ENCODE results near the gene RBMS1. TPM values are rescaled to one million over a fixed set of nuclear protein-coding genes. Genes with fewer than 3 reads are reported as not detected.

RBMS1 gene, protein sequence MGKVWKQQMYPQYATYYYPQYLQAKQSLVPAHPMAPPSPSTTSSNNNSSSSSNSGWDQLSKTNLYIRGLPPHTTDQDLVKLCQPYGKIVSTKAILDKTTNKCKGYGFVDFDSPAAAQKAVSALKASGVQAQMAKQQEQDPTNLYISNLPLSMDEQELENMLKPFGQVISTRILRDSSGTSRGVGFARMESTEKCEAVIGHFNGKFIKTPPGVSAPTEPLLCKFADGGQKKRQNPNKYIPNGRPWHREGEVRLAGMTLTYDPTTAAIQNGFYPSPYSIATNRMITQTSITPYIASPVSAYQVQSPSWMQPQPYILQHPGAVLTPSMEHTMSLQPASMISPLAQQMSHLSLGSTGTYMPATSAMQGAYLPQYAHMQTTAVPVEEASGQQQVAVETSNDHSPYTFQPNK
- total RNA-seq: 53.0 TPM
- long read RNA-seq, full-length matches to known transcripts: 26 of 67 reads
- long read RNA-seq, partial matches to known transcripts: 3 of 67 reads
- long read RNA-seq, other reads (novel, unspliced or antisense): 38 of 67 reads

DNA sequence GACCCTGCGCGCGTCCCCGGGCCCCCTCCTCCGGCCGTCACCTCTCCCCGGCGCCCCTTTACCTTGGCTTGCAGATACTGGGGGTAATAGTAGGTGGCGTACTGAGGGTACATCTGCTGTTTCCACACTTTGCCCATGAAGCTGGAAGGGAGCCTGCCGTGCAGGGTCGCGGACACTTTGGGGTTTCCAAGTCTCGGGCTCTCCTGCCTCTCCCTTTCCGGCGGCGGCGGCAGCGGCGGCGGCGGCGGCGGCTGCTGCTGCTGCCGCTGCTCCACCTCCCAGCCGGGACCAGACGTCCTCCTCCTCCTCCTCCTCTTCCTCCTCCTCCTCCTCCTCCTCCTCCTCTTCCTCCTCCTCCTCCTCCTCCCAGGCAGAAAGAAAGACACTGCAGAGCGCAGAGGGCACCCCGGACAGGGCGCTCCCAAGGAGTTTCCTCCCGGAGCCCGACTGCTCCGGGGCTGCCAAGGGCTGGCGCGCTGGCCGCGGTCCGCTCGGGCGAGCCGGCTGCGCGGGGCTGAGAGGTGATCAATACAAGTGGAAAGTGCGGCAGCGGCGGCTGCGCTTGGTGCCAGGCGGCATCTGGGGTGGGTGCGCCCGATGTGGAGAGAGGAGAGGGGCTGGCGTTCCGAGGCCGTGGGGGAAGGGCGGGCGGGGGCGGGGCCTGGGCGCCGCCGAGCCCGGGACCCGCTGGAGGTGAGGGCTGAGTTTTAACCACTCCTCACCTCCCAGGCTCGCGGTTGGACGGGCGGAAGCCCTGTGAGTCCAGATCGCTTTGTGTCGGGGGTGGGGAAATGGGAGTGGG, at the start of gene RBMS1:
Gene RBMS1 (minus strand): TSS at position 581 of the 802 bp plus-strand sequence. CDS start 444 bp downstream, at position 137.
- DNase-seq (peak; percentile 79), ATAC-seq (ENCODE audit: poor library complexity) (peak; percentile 76)
- intact Hi-C loops (cut with DNase I): loop anchor here (5.0 kb wide), 1 partner anchor 86 kb away; no protein-coding TSS in a partner anchor

DNA sequence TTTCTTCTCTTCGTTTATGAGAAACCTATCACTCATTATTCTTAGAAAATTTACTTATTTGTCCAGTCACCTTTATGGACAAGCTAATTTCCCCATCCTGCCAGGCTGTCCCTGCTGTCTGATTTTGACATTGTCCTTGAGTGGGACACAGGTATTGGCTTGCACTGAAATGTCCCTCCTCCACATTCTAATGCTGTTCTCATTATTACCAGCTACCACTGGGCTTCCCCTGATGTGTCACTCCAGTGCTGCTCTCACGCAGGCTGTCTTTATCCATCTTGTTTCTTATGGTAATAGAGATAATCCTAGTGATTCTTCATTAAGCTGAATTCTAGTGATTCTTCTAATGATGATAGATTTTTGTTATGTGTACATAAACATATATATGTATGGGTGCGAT, 48.1 kb upstream of the RBMS1 start:
- DNase-seq (no peak), ATAC-seq (ENCODE audit: poor library complexity) (no peak)
- intact Hi-C loops (cut with DNase I): no loop called here

DNA sequence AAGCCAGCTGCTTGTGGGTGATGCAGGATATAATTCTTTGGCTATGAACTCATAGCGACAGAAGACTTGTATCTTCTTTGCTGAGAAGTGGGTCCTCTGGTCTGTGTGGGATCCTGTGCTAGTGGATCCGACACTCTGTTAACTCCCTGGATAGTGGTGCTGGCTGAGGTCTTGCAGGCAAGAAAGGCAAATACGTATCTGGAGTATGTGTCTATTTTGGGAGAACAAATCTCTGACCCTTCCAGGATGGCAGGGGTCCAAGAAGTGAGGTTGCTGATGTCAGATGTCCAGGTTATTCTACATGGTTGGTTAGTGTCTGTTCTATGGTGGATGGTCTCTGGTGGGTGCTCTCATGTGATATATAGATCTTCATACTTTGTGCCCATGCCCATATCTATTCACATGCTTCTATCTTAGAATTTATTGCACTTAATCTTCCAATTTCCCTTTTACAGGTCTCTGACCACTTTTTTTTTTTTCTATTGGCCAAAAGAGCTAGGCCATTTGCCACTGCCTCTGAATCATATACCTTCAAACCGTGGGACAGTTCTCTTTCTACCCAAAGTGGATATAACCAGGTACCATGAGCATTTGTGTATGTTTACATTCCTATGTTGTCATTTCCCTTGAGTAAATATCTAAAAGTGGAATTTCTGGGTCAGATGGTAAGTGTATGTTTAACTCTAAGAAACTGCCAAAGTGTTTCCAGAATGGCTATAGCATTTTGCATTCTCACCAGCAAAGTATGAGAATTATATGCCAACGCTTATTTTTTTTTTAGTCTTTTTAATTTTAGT, 45.1 kb upstream of the RBMS1 start:
- ATAC-seq (ENCODE audit: poor library complexity): peak; percentile 91
- no peak for DNase-seq
- intact Hi-C loops (cut with DNase I): no loop called here

DNA sequence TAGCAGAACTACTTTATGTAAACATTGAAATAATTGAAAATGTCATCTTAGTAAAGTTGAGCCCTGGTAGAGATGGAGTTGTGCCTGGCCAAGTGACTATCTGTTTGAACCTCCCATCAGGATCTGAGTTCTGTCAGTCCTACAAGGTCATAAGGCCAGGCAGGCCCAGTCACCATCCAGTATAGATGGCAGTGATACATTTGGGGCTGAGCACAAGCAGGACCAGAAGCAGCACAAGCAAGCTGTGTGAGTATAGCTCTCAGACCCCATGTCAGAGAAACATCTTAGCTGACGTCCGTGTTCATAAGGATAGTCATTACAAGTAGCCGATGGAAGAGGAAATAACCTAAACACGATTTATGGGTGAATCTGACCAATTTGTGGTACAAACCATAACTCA, 44.5 kb upstream of the RBMS1 start:
- ATAC-seq (ENCODE audit: poor library complexity): peak; percentile 36

DNA sequence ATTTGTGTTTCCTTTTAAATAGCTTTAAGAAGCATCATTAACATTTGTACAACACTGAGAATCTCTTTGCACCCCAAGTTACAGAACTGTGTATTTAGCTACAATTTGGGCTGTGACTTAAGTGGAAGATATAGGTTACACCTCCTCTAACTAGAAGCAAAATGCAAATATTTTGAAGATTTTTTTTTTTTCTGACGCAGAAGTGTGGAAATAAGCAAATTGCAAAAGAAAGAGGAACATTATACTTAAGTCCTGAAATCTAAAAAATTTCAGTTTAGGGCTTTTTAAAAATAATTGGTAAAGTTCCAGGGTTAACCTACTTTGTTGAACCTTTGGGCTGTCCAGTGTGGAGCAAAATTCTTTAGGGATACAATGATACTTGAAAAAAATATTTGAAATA, 41.4 kb upstream of the RBMS1 start:
- ATAC-seq (ENCODE audit: poor library complexity) (no peak), DNase-seq (no peak)
- intact Hi-C loops (cut with DNase I): no loop called here

More for the DNA sequence above, 44.5 kb upstream of the RBMS1 start:
- no peak for DNase-seq
- intact Hi-C loops (cut with DNase I): no loop called here

DNA sequence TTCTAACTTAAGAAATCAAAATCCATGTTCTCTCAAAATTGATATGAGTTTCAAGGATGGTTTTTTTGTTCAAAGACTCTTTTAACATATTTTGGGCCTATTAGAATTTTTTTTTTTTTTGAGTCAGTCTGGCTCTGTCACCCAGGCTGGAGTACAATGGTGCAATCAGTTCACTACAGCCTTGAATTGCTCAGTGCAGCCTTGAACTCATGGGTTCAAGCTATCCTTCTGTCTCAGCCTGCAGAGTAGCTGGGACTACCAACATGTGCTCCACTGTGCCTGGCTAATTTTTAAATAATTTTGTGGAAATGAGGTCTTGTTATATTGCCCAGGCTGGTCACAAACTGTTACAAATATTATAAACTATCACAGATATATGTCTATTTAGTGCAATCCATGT, 40.6 kb upstream of the RBMS1 start:
- DNase-seq (no peak), ATAC-seq (ENCODE audit: poor library complexity) (no peak)
- intact Hi-C loops (cut with DNase I): no loop called here

DNA sequence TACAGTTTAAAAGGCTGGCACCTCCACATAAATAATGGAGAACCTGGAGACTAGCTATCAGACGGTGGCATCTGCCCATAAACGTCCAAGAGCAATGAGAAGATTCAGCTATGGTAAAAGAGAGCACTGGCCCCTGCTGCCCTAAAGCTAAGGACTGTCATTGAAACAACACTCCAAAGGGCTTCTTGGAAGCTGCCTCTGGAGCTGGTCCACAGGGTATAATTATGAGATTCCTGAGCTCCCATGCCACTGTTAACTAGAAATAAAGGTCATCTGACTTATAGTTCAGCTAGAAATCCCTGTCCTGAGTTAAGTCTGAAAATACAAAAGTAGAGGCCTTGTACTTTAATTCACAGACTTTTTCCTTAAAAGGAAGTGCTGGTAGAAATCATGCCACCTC, 39.9 kb upstream of the RBMS1 start:
- intact Hi-C loops (cut with DNase I): no loop called here
- ATAC-seq (ENCODE audit: poor library complexity): peak; percentile 82
- no peak for DNase-seq

DNA sequence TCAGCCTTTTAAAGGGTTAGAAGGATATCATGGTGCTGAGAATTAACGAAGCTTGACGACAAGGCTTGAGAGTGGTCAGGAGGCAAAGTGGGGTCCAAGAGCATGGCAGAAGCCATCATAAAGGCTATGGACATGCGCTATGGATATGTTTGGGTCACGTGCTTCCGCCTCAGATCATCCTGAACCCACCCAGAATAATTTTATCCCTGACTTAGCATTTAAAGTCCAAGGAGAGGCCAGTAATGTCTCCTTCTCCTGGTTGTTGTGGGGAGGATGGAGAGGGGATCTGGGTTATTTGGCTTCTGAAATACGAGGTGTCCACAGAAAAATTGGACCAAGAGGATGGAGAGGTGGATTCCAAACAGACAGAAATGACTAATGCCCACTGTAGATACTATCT, 38.8 kb upstream of the RBMS1 start:
- ATAC-seq (ENCODE audit: poor library complexity) (no peak), DNase-seq (no peak)
- intact Hi-C loops (cut with DNase I): no loop called here

DNA sequence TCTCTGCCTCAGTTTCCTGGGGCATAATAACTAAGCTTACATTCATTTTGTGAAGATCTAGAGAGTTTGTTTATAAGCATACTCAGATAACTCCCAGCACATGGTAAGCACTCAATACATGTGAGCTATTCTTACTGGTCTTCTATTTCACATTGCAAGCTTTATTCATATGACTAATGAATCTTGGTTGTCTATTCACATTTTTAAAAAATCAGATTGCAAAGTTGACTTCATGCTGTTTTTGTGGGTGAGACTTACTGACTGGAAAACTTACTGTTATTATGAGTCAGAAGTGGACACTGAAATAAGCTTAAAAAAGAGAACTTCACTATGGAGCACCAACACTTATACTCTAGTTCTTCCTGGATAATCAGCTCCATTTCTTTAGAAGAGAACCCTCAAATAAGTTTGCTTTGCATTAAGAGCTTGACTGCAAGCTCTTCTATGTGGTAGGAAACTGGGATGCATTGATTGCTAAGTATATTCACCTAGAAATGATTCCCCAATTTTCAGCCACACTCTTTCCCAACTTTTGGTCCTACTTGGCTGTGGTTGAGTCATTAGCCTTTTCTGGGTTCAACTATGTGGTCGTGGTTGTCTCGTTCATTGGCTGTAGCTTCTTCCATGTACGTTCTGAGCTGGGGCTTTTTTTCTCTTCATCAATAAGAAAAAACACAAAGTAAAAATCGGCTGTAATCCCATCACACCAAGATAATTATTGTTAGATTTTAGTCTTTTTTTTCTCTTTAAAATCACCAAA, 29.5 kb upstream of the RBMS1 start:
- DNase-seq (no peak), ATAC-seq (ENCODE audit: poor library complexity) (no peak)
- intact Hi-C loops (cut with DNase I): no loop called here

DNA sequence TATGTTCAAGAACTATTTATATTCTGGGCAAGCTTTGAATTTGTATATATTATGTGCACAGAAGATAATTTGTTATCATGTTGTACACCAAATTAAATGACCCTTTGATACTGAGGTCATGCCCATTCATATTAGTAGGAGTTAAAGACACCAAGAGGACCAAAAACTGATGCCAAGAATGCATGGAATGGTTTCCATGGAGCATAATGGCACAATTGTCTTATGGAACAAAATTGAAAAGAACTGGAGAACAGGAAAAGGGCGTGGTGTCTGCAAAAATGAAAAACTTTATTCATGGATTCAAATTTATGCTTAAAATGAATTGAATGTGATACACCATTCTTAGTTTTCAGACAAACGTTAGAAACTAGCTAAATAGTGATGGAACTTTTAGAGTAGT, 24.1 kb upstream of the RBMS1 start:
- intact Hi-C loops (cut with DNase I): no loop called here
- DNase-seq (no peak), ATAC-seq (ENCODE audit: poor library complexity) (no peak)

DNA sequence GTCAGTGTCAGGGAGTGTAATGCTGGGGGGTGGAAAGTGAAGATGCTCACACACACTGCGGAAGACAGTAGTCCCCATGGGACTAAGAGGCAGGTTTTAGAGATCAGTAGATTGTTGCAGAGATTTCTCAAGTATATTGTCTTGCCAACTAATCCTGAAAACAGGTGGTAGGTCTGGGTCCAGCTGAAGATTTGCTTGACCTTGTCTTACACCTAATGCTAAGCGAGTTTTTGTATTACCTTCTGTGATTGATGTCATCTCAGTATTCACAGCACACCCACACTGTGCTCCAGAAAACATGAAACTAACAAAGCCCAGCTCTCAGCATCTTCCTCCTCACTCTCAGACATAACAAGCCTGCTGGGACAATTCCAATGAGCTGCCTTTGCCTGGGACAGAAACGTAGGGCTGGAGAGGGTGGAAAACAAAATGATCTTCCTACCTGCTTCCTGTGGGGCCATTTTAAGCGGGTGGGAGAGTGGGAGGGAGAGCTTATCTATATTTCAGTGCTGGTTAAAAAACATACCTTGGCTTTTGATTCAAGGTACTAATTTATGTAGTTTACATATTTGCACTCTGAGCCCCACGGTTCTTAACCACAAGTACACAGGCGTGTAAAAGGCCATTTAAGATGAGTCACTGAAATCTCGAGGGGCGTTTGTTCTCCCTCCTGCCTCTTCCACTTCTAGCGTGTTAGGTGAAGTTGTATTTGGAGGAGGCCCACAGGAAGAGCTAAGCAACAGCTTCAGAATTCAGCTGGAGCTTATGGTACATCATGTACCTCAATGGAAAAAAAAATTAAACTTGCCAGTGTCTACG, 23.1 kb upstream of the RBMS1 start:
- DNase-seq (no peak), ATAC-seq (ENCODE audit: poor library complexity) (no peak)
- intact Hi-C loops (cut with DNase I): no loop called here

DNA sequence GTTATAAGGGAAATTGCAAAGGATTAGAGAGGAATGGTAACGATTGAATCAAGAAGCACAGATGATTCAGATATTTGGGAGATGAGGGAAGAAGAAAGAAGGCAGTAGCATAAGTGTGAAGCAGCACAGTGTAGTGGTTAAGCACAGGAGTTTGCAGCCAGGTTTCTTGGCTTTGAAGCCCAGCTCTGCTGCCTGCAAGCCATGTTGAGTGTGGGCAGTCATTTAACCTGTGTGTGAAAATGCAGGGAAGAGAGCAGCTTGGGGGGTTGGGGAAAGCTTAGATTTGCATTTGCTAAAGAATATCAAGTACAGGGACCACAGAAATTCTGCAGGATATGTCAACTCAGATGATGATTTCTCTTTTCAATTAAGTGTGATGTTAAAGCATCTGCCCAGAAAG, 21.5 kb upstream of the RBMS1 start:
- ATAC-seq (ENCODE audit: poor library complexity) (no peak), DNase-seq (no peak)
- intact Hi-C loops (cut with DNase I): no loop called here

DNA sequence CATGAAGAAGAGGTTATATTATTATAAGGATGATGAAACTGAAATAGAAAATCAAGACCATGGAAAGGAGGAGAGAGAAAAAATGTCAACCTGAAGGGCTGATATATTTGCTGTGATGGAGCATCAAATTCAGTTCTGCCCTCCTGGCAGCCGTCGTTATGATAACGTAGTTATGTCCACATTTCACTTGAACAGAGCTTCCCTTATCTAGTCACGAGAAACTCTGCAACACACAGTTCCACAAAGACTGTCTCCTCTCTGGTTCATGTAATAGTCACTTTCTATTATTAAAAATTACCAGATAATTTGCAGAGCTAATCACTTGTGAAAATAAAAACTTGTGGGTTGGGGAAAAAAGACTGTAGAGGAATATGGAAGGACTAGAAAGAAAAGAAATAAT, 19.5 kb upstream of the RBMS1 start:
- DNase-seq (no peak), ATAC-seq (ENCODE audit: poor library complexity) (peak; percentile 86)
- intact Hi-C loops (cut with DNase I): no loop called here

DNA sequence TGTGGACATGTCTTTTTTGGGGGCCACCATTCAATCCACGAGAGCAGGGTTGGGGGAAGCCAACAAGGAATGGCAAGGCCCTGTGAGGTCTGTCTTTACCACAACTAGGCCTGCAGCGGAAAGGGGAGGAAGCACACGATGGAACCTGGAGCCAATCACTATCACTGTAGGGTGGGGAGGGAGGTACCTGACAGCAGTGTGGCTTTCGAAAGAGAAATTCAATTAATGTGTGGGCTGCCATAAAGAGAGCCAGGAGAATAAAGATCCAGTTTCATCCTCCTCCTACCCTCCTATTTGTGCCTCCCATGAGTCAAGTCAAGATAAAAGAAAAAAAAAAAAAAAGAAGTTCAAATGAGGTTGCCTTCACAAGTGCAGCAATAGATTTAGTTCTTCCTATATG, 18.9 kb upstream of the RBMS1 start:
- ATAC-seq (ENCODE audit: poor library complexity) (no peak), DNase-seq (no peak)
- intact Hi-C loops (cut with DNase I): no loop called here

DNA sequence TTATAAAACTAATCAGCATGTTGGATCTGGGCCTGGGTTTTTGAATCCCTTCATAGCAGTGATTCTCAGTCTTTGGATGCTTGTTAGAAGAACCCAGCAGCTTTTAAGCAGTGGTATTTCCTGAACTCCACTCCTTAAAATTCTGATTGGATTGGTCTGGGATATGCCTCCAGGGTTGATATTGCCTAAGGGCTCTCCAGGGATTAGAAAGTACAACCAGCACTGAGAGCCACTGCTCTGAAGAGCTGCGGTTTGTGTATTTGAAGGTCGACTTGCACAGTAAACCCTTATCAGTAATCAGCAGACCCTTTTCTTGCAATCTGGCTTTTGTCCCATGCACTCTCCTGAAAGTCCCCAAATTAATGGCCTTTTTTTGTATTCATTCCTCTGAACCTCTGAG, 17.0 kb upstream of the RBMS1 start:
- intact Hi-C loops (cut with DNase I): no loop called here
- ATAC-seq (ENCODE audit: poor library complexity): peak; percentile 44
- DNase-seq: no peak

DNA sequence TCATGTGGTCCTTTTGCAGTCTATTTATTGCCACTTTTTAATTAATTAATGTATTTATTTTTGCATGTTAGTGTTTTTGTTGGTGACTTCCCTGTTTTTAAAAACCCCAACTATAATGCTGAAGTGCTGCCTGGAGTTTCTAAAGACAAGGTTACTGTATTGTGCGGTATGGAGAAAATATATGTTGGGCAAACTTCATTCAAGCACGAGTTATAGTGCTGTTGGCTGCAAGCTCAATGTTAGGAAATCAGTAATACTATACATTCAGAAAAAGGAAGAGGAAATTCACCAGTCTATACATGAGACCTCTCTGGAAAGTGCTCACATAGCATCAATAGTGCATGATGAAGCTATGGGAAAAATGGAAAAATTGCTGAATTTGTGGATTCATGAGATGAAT, 15.4 kb upstream of the RBMS1 start:
- ATAC-seq (ENCODE audit: poor library complexity) (no peak), DNase-seq (no peak)
- intact Hi-C loops (cut with DNase I): no loop called here

DNA sequence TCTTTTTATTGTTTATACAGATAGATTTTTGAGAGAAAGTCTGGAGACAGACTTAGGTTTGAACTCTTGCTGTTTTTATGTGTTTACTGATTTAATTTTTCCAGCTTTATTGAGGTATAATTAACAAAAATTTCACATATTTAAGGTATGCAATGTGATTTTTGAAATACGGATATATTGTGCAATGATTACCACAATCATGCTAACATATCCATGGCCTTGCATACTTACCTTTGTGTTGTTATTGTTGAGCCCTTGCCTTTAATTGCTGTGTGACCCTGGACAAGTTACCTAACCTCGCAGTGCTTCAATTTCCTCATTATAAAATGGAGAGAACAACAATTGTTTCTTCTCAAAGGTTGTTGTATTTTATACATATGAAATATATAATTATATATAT, 13.9 kb upstream of the RBMS1 start:
- DNase-seq (no peak), ATAC-seq (ENCODE audit: poor library complexity) (no peak)
- intact Hi-C loops (cut with DNase I): no loop called here

DNA sequence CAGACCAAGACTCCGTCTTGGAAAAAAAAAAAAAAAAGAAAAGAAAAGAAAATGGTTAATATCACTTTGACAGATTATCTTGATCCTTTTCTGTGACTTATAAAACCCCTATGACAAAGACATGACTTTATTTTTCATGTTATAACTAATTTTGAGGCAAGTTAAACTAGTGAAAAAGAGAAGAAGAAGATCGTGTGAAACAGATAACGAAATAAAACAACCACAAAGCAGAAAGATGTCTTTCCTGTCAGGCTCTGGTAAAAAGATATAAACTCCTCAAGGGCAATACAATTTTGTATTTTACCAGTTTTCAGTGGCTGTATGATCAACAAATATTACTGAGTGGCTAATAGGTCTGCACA, 13.4 kb upstream of the RBMS1 start:
- ATAC-seq (ENCODE audit: poor library complexity) (no peak), DNase-seq (no peak)
- intact Hi-C loops (cut with DNase I): no loop called here

Measured in Right ventricle myocardium superior (tissue), 1 donor.